CD4-positive, alpha-beta T cell (primary cell): ENCODE results near the gene RAB5B. TPM values are rescaled to one million over a fixed set of nuclear protein-coding genes. Genes with fewer than 3 reads are reported as not detected.

Experiments
- ATAC-seq: fragments of 200-7000 bp; cut with Tn5 transposase; one replicate; pipeline ENCODE4 v1.10.0; 2022; ENCODE audit warnings: mild to moderate bottlenecking; ENCODE audit not compliant: poor library complexity
- CTCF ChIA-PET: fragments of 350-600 bp; sonication (Branson Sonifier 250); formaldehyde crosslinking; loops from one replicate; lab custom pipeline; 2021; ENCODE audit warnings: antibody characterized with exemption, inconsistent platforms; lab: Charles Lee
- POLR2A ChIA-PET: fragments of 350-600 bp; sonication (Branson Sonifier 250); formaldehyde crosslinking; loops from one replicate; lab custom pipeline; 2021; ENCODE audit warnings: antibody characterized with exemption, inconsistent platforms; lab: Charles Lee
- DNase-seq, 14 experiments: peaks; one replicate each; pipeline ENCODE4 v3.0.0-alpha.2; 2013 to 2020; ENCODE audit warnings: mixed read lengths in 2 of 14
- H3K27ac ChIP-seq, 2 donors: one replicate each; pipeline versions ENCODE4 v1.5.1 to v1.7.0; 2013; ENCODE audit warnings: low read length in 2 of 2, low read depth in 1 of 2, mild to moderate bottlenecking in 1 of 2
- H3K27me3 ChIP-seq, 2 experiments: 1 replicate in 1 of 2; 2 replicates in 1 of 2; pipeline versions ENCODE4 v1.6.1 to v1.7.0; 2013; ENCODE audit warnings: low read length in 2 of 2, control low read depth in 1 of 2, mild to moderate bottlenecking in 1 of 2, moderate library complexity in 1 of 2; ENCODE audit not compliant: insufficient read depth in 2 of 2, control insufficient read depth in 1 of 2
- H3K36me3 ChIP-seq: one replicate; pipeline ENCODE4 v1.6.1; 2013; ENCODE audit warnings: low read length, control low read depth; ENCODE audit not compliant: insufficient read depth
- H3K4me1 ChIP-seq: one replicate; pipeline ENCODE4 v1.6.1; 2013; ENCODE audit warnings: low read length, control low read depth; ENCODE audit not compliant: insufficient read depth
- H3K4me3 ChIP-seq: one replicate; pipeline ENCODE4 v1.5.1; 2013; ENCODE audit warnings: mild to moderate bottlenecking, low read length, moderate library complexity
- H3K9me3 ChIP-seq, 2 experiments: 1 replicate in 1 of 2; 2 replicates in 1 of 2; pipeline versions ENCODE4 v1.6.1 to v1.7.0; 2013; ENCODE audit warnings: low read length in 2 of 2, mild to moderate bottlenecking in 2 of 2, control low read depth in 1 of 2, moderate library complexity in 1 of 2; ENCODE audit not compliant: control insufficient read depth in 1 of 2, insufficient read depth in 1 of 2
- H3K27ac Mint-ChIP-seq: one replicate; pipeline ENCODE4 v1.8.0; 2020; ENCODE audit warnings: mixed read lengths
- H3K27me3 Mint-ChIP-seq: one replicate; pipeline ENCODE4 v1.8.0; 2021; ENCODE audit warnings: mixed read lengths
- H3K36me3 Mint-ChIP-seq: one replicate; pipeline ENCODE4 v1.8.0; 2021; ENCODE audit warnings: low read depth, mixed read lengths
- H3K4me1 Mint-ChIP-seq: one replicate; pipeline ENCODE4 v1.8.0; 2021; ENCODE audit warnings: low read depth, mixed read lengths
- H3K4me3 Mint-ChIP-seq: one replicate; pipeline ENCODE4 v1.8.0; 2020; ENCODE audit warnings: mild to moderate bottlenecking, mixed read lengths
- H3K9me3 Mint-ChIP-seq: one replicate; pipeline ENCODE4 v1.8.0; 2020; ENCODE audit warnings: mixed read lengths
- CTCF ChIP-seq: fragments of 200-600 bp; IDR thresholded peaks from one replicate; pipeline ENCODE4 v1.8.0; 2022; ENCODE audit warnings: antibody characterized with exemption, mild to moderate bottlenecking
- intact Hi-C, 2 experiments: fragments of 100-400 bp; cut with DNase I in 1 of 2; cut with micrococcal nuclease in 1 of 2; formaldehyde crosslinking; loops; one replicate each; pipeline versions ENCODE4 v1.15.1 to v1.9.0; 2023 to 2025; cut with DNase I, micrococcal nuclease
- total RNA-seq, 174 experiments: library from RNA in 2 of 174; stranded (reverse) in 2 of 174; gene quantifications; one replicate each; pipeline ENCODE4 v1.2.3 and lab custom pipeline; 2021 to 2026

RAB5B gene
- total RNA-seq, 2 experiments from 2014 or later = 21.6 to 27.4 TPM

- TF ChIP-seq CTCF = no peak
- Mint-ChIP-seq H3K36me3 (peaks cover 83% of the 10 kb centered on the region), H3K27ac (peak overlapping the region; percentile 97), H3K9me3 (no peaks in the 10 kb centered on the region), H3K27me3 (no peaks in the 10 kb centered on the region), H3K4me1 (peaks cover 57% of the 10 kb centered on the region), H3K4me3 (peak overlapping the region; percentile 99)
- Histone ChIP-seq H3K36me3 (peaks cover 47% of the 10 kb centered on the region), H3K4me1 (peaks cover 68% of the 10 kb centered on the region), H3K27ac (peak overlapping the region; percentile 83 to 93), H3K4me3 (peak overlapping the region; percentile 98), H3K9me3 (no peaks in the 10 kb centered on the region), H3K27me3 (no peaks in the 10 kb centered on the region)
- ATAC-seq (no peak), DNase-seq (peak in 8 of 14 experiments; percentile 11 to 63 (median 52))
- ChIA-PET CTCF (interaction anchor here (6.6 to 8.9 kb wide), 2 partner anchors 9 to 194 kb away, joined by 31 to 86 read pairs; no protein-coding TSS in a partner anchor), POLR2A (interaction anchor here (1.4 to 18.6 kb wide), 11 partner anchors 7 to 194 kb away, joined by 3 to 251 read pairs (median 57); partner anchors contain the start of genes DNAJC14, ORMDL2, RAB5B and SARNP)
- intact Hi-C loops = loop anchor here (2.0 to 5.0 kb wide), 3 partner anchors 43 to 705 kb away; partner anchors contain the start of genes RAB5B (in 1 of the 2) and RPS26 (in 1 of the 2)
Observed at GRCh38 chr12:55931780-55932550, 41.9 kb upstream of the RAB5B start.

- DNase-seq (peak in 13 of 14 experiments; percentile 33 to 82 (median 60)), ATAC-seq (peak; percentile 15)
- H3K36me3 ChIP-seq = peaks cover 53% of the 10 kb centered on the region
- no peak for TF ChIP-seq CTCF
- intact Hi-C loops = loop anchor here in 1 of 2 experiments (5.0 kb wide), 1 partner anchor 110 kb away; the partner anchor contains the start of gene RPS26
- ChIA-PET POLR2A (interaction anchor here (1.1 to 18.6 kb wide), 11 partner anchors 7 to 194 kb away, joined by 3 to 251 read pairs (median 41); partner anchors contain the start of genes DNAJC14, ORMDL2, PA2G4 and RAB5B), CTCF (interaction anchor here (6.6 to 8.9 kb wide), 2 partner anchors 8 to 194 kb away, joined by 31 to 86 read pairs; no protein-coding TSS in a partner anchor)
- Mint-ChIP-seq H3K27ac (peak overlapping the region; percentile 97), H3K36me3 (peaks cover 85% of the 10 kb centered on the region), H3K9me3 (no peaks in the 10 kb centered on the region), H3K27me3 (no peaks in the 10 kb centered on the region), H3K4me3 (peak overlapping the region; percentile 99), H3K4me1 (peaks cover 60% of the 10 kb centered on the region)
- peak overlapping the region; percentile 98 for H3K4me3 ChIP-seq
- H3K9me3 ChIP-seq = no peaks in the 10 kb centered on the region
- H3K27me3 ChIP-seq = no peaks in the 10 kb centered on the region
- peak overlapping the region; percentile 81 to 93 for H3K27ac ChIP-seq
- H3K4me1 ChIP-seq = peaks cover 73% of the 10 kb centered on the region
Observed at GRCh38 chr12:55932551-55932910, 41.3 kb upstream of the RAB5B start.

GRCh38 chr12:55933169-55933798 is 40.6 kb upstream of the RAB5B start:
- no peak for ATAC-seq
- Histone ChIP-seq H3K27me3 (no peaks in the 10 kb centered on the region), H3K36me3 (peaks cover 60% of the 10 kb centered on the region), H3K4me1 (peaks cover 78% of the 10 kb centered on the region), H3K27ac (peak overlapping the region; percentile 81 to 93), H3K9me3 (no peaks in the 10 kb centered on the region), H3K4me3 (peak overlapping the region; percentile 98)
- Mint-ChIP-seq H3K4me3 (peak overlapping the region; percentile 99), H3K36me3 (peaks cover 86% of the 10 kb centered on the region), H3K27me3 (no peaks in the 10 kb centered on the region), H3K27ac (peak overlapping the region; percentile 97), H3K4me1 (peaks cover 62% of the 10 kb centered on the region), H3K9me3 (no peaks in the 10 kb centered on the region)
- DNase-seq = peak in 5 of 14 experiments; percentile 38 to 64 (median 50)
- CTCF ChIA-PET = interaction anchor here (1.3 to 6.6 kb wide), 2 partner anchors 19 to 195 kb away, joined by 3 to 31 read pairs; no protein-coding TSS in a partner anchor
- TF ChIP-seq CTCF = no peak
- intact Hi-C loops = loop anchor here in 1 of 2 experiments (5.0 kb wide), 1 partner anchor 109 kb away; the partner anchor contains the start of gene RPS26
- POLR2A ChIA-PET = interaction anchor here (0.6 to 18.6 kb wide), 14 partner anchors 9 to 204 kb away, joined by 3 to 251 read pairs (median 6); partner anchors contain the start of genes DNAJC14, ORMDL2, PA2G4 and RAB5B
